ENCODE data around the gene AFTPH. TPM values are rescaled to one million over a fixed set of nuclear protein-coding genes. Genes with fewer than 3 reads are reported as not detected.

The AFTPH gene
- total RNA-seq, 1 donor from 2014 or later, result 28.9 TPM

DNA sequence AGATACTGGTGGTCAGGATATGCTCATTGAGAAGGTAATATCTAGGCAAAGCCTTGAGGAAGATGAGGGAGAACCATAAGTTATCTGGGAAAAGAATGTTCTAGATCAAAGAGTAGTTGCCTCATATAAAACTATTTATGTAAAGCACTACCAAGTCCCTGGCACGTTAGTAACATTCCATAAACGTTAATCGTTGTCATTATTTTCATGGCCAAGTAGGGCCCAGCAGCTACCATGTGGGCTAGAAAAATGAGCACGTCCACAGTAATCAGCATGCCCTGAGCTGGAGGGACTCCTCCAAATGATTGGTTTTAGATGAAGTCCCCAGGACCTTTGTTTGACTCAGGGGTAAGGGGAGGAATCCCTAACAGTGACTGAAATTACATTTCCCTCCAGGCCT lies 32.7 kb upstream of the AFTPH start:
- H3K36me3 Mint-ChIP-seq (ENCODE audit: insufficient read depth), result no peaks in the 10 kb centered on the region
- peaks cover 12% of the 10 kb centered on the region for H3K27me3 Mint-ChIP-seq
- no peaks in the 10 kb centered on the region for H3K4me1 Mint-ChIP-seq (ENCODE audit: low read depth)
- TF ChIP-seq CTCF (IDR thresholded peaks at IDR 0.05; ENCODE audit: unreplicated experiment), result no peak
- DNase-seq (ENCODE audit: low spot score, unreplicated experiment), result no peak
- no peak overlapping the region for H3K4me3 Mint-ChIP-seq (ENCODE audit: low read depth)
- no peaks in the 10 kb centered on the region for H3K9me3 Mint-ChIP-seq (ENCODE audit: low read depth)
- no peak overlapping the region for H3K27ac Mint-ChIP-seq

DNA sequence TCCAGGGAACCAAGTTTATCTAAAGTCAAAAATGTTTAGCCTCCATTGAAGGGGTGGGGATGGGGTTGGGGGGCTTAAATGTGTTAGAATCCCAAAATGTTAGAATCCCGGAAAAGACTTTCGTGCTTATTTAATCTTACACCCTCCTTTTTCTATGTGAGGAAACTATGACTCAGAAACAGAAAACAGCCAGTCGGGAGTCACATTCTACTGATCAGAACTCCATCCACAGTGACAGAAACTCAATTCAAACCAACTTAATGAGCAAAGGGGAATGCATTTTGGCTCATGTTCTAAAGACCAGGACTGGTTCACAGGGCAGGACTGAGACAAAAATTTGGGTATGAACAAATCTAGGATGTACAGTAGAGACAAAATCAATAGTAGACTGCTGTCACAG lies 31.9 kb upstream of the AFTPH start:
- Mint-ChIP-seq H3K27ac (no peak overlapping the region), H3K36me3 (ENCODE audit: insufficient read depth) (no peaks in the 10 kb centered on the region), H3K4me1 (ENCODE audit: low read depth) (no peaks in the 10 kb centered on the region), H3K27me3 (peaks cover 10% of the 10 kb centered on the region), H3K4me3 (ENCODE audit: low read depth) (no peak overlapping the region), H3K9me3 (ENCODE audit: low read depth) (no peaks in the 10 kb centered on the region)
- TF ChIP-seq CTCF (IDR thresholded peaks at IDR 0.05; ENCODE audit: unreplicated experiment), result no peak
- DNase-seq (ENCODE audit: low spot score, unreplicated experiment), result no peak

DNA sequence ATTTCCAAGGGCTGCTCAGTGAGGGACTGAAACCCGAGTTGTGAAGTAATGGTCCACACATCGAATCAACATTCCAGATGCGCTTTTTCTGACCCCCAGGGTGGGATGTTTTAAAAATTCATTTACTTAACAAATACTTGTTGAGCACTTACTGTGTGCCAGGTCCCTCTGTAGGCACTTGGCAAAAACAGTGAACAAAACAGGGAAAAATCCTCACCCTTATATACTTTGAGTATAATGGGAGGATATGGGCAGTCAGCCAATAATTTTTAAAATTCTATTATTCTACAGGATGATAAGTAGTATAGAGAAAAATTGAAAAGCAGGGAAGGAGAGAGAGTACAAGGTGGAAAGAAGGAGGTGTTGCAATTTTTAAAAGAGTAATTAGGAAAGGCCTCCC lies 31.3 kb upstream of the AFTPH start:
- Mint-ChIP-seq H3K27ac (no peak overlapping the region), H3K36me3 (ENCODE audit: insufficient read depth) (no peaks in the 10 kb centered on the region), H3K27me3 (peaks cover 10% of the 10 kb centered on the region), H3K9me3 (ENCODE audit: low read depth) (no peaks in the 10 kb centered on the region), H3K4me1 (ENCODE audit: low read depth) (no peaks in the 10 kb centered on the region), H3K4me3 (ENCODE audit: low read depth) (no peak overlapping the region)
- no peak for TF ChIP-seq CTCF (IDR thresholded peaks at IDR 0.05; ENCODE audit: unreplicated experiment)
- DNase-seq (ENCODE audit: low spot score, unreplicated experiment), result no peak

GRCh38 chr2:64493788-64494187 lies 30.3 kb upstream of the AFTPH start:
- no peaks in the 10 kb centered on the region for H3K9me3 Mint-ChIP-seq (ENCODE audit: low read depth)
- no peaks in the 10 kb centered on the region for H3K36me3 Mint-ChIP-seq (ENCODE audit: insufficient read depth)
- no peak overlapping the region for H3K4me3 Mint-ChIP-seq (ENCODE audit: low read depth)
- no peak for TF ChIP-seq CTCF (IDR thresholded peaks at IDR 0.05; ENCODE audit: unreplicated experiment)
- no peaks in the 10 kb centered on the region for H3K4me1 Mint-ChIP-seq (ENCODE audit: low read depth)
- DNase-seq (ENCODE audit: low spot score, unreplicated experiment), result no peak
- H3K27me3 Mint-ChIP-seq, result peaks cover 10% of the 10 kb centered on the region
- no peak overlapping the region for H3K27ac Mint-ChIP-seq

- TF ChIP-seq CTCF (IDR thresholded peaks at IDR 0.05; ENCODE audit: unreplicated experiment), result no peak
- H3K9me3 Mint-ChIP-seq (ENCODE audit: low read depth), result no peaks in the 10 kb centered on the region
- H3K27ac Mint-ChIP-seq, result no peak overlapping the region
- no peaks in the 10 kb centered on the region for H3K36me3 Mint-ChIP-seq (ENCODE audit: insufficient read depth)
- no peak overlapping the region for H3K4me3 Mint-ChIP-seq (ENCODE audit: low read depth)
- H3K27me3 Mint-ChIP-seq, result peaks cover 5% of the 10 kb centered on the region
- DNase-seq (ENCODE audit: low spot score, unreplicated experiment), result no peak
- peaks cover 2% of the 10 kb centered on the region for H3K4me1 Mint-ChIP-seq (ENCODE audit: low read depth)
These were observed 25.7 kb upstream of the AFTPH start for GRCh38 chr2:64498438-64498837.

Measured in progenitor cell of endocrine pancreas (in vitro differentiated cells).